ENCODE measurements around the gene SLC25A24.
"Not testable (repeated sequence)": the region's sequence is repeated elsewhere in the genome, so short reads cannot be mapped to it uniquely, and the experiment has no call there.

The SLC25A24 gene
- 22.7 to 55.6 reads per million in 2 experiments for total RNA-seq

DNA sequence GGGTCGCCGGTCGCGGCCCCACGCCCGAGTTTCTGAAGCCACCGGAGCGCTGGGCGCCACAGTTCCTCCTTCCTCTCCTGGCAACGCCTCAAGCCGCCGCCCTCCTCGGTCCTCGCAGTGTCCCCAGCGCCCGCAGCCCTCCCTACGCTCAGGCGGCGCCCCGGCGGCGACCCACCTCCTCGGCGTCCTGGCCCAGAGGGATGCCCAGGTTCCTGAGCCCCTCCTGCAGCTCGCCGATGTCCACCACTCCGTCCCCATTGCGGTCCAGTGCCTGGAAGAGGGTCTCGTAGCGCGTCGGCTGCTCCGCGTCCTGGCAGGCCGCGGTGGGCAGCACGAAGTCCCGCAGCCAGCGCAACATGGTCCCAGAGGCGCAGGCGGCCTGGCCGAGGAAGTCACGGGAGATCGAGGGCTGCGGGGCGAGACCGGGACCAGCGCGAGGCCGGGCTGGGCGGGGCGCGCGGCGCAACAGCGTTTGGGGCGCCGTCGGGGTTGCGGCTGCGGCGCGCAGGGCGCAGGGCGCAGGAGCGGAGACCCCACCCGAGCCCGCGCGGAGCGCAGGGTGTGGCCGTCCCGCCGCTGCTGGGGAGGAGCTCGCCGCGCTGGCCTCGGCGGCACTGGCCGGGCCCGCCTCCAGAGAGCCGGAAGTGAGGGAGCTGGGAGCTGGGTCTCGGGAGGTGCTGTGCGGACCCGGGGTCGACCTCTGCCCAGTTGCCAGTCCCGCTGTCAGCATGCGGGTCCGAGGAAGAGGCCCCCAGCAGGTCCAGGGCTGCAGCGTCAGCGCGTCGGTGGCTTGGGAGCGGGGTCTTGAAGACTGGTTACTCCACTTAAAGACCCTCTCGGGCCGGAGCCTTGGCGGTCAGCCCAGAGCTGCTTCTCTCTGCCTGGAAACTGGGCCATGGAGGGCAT, at the start of gene SLC25A24:
Gene SLC25A24, minus strand, starts transcription at position 563 of the 906 bp plus-strand sequence. Its CDS starts 205 bp downstream, at position 358.
- peak; percentile 55 for DNase-seq (ENCODE audit: low read depth)

DNA sequence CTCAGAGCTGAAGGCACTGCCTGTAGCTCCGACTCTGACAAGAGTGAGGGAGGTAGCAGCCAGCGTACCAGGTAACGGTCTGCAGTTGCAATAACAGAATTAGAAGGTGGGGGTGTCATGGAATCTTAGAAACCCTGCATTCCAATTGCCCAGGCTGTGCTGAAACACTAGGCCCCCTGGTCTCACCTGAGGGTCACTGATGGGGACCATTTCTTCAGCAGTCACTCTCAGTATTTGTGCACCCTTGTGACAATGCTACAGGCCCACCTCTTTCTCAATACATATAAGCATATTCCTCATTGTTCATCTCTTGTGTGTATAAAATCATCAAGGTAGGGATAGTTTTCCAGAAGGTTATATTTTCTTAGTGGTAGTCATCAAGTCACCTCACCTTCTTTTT, 43.8 kb upstream of the SLC25A24 start, which contains the start of gene NBPF4:
Gene NBPF4, minus strand, starts transcription at position 101 of the 400 bp plus-strand sequence. CDS start 315 bp downstream, outside the sequence.
- not testable (repeated sequence) for DNase-seq (ENCODE audit: low read depth)

DNA sequence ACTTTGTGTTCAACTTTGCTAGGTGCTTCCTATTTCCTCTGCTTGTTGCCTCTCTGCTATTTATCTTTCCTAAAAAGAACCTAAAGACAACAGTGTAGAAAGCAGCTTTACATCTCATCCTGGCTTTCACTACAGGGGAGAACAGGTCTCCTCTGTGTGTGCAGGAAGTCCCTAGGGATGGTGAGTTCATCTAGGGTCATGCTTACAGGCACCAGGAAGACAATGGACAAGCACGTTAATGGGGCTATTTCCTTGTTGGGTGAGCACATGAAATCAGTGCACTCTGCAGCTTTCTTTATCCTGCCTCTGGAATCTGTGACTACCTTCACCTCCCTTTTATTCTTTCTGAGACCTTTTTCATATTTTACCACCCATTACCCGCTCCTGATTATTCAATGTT, 39.3 kb upstream of the SLC25A24 start:
- not testable (repeated sequence) for DNase-seq (ENCODE audit: low read depth)

DNA sequence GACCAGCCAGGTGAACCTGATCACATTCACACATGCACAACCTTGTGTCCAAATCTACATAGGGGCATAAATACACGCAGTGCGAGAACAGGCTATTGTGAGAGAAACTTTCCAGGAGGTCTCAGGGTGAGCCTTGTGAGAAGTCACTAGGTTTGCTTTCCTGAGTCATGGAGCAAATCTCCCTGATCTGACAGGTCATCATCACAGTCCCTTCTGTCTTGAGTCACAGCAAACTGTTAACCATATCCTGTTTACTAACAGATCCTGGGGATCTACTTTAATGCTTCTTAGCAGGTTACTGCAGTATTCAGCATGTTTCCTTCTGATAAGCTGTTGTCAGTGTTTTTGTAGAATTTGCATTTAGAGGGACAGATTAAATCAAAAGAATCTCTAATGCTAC, 35.2 kb upstream of the SLC25A24 start:
- DNase-seq (ENCODE audit: low read depth), result not testable (repeated sequence)

DNA sequence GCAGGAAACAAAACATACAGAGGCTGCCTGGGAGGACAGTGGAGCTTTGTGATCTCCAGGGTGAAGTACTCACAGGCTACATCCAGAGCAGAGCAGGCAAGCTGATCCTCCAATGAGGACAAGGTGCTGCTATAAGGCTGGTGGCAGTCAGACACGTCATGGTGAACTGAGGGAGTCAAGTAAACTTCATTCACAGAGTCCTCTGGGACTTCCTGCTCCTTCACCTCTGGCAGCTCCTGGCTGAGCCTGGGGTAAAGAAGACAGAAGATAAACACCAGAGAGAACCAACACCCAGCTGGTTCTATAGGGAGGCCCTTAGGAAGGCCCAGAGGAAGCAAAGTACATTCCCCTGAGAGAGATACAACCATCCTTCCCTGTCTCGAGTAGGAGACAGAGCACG, 32.0 kb upstream of the SLC25A24 start:
- not testable (repeated sequence) for DNase-seq (ENCODE audit: low read depth)

DNA sequence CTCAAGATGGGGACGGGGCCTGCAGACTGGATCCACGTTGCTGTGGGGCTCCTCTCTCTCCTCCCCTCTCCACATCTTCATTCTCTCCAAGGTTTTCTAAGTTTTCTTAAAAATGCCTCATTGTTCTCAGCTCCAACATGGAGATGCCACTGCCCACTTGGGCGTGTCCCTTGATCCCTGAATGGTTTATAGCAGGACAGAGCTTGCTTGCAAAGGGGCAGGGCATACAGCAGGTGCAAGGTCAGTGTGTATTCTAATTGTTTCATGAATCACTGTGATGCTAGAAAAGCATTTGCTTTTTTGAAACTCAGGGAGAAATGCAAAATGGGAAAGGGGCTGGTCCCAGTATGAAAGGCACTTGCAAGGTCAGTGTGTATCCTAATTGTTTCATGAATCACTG, 29.8 kb upstream of the SLC25A24 start:
- not testable (repeated sequence) for DNase-seq (ENCODE audit: low read depth)

DNA sequence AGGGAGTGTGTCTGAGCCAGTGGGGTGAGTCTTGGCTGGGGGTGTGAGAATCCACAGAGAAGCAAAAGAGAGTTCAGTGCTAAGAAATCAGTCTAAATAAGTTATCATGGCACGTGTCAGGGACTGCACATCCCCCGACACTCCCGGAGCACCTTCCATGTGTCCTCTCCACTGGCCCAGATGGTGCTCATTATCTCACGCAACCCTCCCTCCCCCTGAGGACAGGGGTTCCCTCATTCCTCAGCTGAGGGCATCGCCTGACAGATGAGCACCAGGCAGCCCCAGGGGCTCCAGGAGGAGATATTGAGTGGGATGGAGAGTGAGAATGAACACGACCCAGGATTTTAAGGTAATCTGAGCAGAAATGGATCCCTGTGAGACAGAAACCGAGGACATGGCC, 27.6 kb upstream of the SLC25A24 start:
- DNase-seq (ENCODE audit: low read depth), result not testable (repeated sequence)

DNA sequence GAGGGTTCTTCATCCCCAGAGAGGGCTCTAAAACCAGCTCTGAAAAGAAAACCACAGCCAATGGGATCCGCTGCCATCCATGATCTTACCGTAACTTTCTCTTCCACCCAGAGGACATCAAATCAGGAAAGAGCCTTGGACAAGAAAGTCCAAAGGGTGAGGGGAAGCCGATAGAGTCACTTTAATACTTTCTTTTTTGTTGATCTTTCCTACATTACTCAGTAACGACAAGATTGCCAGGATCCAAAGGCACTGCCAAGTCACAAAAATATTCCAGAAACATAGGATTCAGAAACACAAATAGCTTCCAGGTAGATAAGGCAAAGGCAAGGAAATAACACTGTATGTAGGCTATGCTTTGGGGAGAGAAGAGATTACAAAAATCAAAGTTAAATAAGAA, 26.7 kb upstream of the SLC25A24 start:
- DNase-seq (ENCODE audit: low read depth), result not testable (repeated sequence)

DNA sequence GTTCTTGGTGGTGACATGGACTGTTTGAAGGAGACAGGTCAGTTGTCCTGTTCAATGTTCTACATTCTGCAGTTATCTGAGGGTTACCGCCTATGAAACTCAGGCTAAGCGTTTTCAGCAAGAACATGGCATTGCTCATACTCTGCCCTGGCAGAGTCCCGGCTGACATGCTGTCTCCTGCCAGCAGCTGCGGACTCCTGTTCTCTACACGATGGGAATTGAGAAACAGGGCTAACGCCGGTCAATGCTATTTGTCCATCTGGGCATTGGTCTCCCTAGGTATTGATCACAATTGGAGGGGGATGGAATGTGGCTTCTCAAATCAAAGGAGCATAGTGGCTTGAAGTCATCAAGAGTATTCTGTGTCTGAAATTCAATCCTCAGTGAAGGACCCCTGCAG, 23.1 kb upstream of the SLC25A24 start:
- not testable (repeated sequence) for DNase-seq (ENCODE audit: low read depth)

DNA sequence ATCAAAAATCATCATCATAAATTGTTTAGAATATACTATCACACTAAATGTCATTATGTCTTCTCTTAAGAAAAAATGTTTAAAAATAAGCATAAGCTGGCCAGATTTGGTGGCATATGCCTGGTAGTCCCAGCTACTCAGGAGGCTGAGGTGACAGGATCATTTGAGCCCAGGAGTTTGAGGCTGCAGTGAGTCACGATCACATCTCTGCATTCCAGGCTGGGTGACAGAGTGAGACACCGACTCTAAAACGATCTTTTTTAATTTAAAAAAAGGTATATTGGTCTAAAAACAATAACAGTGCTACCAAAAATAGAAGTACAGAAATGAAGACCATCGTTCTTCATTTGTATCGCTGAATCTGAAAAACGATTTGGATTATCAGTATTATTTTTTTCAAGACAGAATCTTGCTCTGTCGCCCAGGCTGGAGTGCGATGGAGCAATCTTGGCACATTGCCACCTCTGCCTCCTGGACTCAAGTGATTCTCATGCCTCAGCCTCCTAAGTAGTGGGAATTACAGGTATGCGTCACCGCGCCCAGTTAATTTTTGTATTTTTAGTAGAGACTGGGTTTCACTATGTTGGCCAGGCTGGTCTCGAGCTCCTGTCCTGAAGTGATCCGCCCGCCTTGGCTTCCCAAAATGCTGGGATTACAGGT, 17.5 kb upstream of the SLC25A24 start:
- DNase-seq (ENCODE audit: low read depth), result not testable (repeated sequence)

DNA sequence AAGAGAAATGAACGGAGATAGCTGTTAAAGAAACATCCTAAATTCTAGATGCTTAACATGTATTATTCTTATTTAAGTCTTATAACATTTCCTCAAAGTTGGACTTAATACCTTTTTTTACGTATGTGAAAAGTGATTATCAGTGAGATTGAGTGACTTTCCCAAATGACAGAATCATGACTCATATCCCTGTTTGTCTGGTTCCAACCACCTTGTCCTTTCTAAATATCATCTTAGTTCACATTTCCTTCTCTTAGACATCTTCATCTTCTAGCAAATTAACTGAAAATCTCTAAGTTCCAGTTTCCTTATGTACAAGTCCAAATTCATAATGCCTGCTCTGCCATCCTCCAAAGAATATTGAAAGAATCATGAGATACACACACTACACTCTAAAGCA, 16.9 kb upstream of the SLC25A24 start:
- DNase-seq (ENCODE audit: low read depth), result not testable (repeated sequence)

DNA sequence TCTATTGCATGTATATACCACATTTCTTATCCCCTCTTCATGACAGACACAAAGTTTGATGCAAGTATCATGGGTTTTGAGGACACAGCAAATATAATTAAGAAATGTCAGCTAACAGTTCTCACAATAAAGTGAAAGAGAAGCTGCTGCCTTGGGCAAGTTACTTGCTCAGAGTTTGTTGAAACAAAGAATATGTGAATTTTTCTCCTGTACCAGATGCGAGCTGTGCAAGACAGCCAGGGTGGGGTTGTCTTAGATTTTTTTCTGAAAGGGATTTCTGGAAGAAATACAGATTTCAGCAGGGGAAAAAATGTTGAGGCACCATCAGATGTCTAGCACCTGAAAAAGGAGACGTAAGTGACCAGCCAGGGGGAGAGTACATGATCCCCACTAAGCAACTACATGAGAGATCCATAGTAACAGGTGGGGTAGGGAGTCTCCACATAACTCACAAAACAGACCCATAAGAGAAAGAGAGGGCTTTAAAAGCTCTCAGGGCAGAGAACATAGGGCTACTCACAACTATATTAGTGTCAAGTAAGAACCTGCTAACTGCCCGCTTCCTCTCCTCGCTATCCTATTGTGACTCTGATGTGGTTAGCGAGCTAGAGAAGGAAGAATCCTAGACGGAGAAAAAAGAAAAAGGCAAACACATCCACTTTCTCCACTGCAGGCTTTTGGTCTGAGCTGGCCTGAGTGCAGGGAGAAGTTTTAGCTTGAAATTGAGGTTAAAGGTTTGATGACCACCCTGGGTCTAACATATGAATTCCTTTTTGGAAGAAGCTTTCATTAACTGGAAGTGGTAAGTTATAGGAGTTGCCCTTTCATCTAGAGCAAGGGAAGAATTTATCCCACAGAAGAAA, 16.1 kb upstream of the SLC25A24 start:
- DNase-seq (ENCODE audit: low read depth), result not testable (repeated sequence)

DNA sequence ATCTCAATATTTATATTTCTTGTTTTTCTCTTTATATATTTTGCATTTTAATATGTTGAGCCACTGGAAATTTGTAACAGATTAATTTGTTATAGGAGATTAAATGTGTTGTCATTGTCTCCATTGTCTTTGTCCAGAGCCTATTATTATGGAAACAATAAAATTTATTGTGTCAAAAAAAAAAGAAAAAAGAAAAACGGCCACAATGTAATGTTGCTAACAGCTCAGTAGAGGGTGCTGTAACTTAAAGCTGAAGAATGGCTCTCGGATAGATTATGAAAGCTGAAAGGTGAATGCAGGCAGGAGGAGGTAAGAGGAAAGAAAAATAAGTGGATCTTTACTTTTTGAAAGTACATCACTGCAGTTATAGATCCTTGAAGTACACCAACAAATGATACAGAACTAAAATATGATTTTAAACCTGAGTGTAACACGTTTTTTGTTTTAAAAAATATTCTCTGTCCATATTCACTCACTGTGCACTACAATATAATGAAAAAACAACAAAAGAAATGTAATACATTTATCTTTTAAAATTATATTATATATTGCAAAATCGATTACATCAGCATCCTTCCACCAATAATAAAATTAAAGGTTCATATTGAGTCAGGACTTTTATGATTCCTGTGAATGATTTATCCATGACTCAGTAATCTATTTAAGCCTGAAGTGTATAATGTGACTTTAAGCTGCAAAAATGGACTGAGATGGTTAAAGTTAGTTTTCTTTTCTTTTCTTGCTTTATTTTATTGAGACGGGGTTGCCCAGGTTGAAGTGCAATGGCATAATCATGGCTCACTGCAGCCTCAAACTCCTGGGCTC, 14.7 kb upstream of the SLC25A24 start:
- not testable (repeated sequence) for DNase-seq (ENCODE audit: low read depth)

DNA sequence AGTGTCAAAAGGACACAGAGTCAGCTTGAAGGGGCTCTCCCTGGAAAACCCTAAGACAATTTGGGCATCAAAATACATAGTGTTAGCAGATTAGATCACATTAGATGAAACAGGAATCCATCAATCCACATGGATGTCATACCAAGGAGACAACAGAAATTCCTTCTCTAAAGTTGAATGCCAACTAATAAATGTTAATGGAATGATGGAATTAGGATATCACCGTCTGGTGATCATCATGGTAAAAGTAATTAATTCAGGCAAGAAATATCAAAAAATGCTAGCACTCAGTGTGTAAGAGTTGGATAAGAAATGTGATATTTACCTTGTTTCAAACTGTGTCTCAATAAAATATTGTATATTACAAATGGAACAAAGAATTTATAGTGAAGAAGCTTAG, 10.9 kb upstream of the SLC25A24 start:
- DNase-seq (ENCODE audit: low read depth), result no peak

DNA sequence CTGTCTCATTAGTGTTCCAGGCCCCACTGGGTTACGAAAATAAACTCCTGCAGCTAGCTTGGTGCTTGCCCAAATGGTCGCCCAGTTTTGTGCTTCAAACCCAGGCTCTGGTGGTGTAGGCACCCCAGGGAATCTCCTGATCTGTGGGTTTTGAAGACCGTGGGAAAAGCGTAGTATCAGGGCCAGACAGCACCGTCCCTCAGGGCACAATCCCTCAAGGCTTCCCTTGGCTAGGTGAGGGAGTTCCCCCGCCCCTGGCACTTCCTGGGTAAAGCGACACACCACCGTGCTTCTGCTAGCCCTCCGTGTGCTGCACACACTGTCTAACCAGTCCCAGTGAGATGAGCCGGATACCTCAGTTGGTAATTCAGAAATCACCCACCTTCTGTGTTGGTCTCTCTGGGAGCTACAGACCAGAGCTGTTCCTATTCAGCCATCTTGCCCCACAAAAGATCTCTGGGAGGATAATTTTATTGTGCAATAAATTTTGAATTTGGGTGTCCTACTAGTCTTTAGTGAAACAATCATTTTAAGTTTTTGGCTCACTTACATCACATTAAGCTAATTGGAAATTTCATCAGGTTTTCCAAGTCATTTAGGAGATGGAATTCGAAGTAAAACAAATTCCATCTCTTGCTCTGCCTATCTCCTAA, 9.4 kb upstream of the SLC25A24 start:
- no peak for DNase-seq (ENCODE audit: low read depth)

DNA sequence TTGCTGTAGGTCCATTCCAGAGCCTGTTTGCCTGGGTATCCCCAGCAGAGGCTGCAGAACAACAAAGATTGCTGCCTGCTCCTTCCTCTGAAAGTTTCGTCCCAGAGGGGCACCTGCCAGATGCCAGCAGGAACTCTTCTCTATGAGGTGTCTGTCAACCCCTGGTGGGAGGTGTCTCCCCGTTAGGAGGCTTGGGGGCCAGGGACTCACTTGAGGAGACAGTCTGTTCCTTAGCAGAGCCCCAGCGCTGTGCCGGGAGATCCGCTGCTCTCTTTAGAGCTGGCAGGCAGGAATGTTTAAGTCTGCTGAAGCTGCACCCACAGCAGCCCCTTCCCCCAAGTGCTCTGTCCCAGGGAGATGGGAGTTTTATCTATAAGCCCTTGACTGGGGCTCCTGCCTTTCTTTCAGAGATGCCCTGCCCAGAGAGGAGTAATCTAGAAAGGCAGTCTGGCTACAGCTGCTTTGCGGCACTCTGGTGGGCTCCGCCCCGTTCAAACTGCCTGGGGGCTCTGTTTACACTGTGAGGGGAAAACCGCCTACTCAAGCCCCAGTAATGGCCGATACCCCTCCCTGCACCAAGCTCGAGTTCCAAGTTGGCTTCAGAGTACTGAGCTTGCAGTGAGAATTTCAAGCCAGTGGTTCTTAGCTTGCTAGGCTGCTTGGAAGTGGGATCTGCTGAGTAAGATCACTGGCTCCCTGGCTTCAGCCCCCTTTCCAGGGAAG, 8.7 kb upstream of the SLC25A24 start:
- DNase-seq (ENCODE audit: low read depth), result no peak

DNA sequence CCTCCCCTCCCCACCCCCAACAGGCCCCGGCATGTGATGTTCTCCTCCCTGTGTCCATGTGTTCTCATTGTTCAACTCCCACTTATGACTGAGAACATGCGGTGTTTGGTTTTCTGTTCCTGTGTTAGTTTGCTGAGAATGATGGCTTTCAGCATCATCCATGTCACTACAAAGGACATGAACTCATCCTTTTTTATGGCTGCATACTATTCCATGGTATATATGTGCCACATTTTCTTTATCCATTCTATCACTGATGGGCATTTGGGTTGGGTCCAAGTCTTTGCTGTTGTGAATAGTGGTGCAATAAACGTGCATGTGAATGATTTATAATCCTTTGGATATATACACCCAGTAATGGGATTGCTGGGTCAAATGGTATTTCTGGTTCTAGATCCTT, 3.4 kb upstream of the SLC25A24 start:
- not testable (repeated sequence) for DNase-seq (ENCODE audit: low read depth)

DNA sequence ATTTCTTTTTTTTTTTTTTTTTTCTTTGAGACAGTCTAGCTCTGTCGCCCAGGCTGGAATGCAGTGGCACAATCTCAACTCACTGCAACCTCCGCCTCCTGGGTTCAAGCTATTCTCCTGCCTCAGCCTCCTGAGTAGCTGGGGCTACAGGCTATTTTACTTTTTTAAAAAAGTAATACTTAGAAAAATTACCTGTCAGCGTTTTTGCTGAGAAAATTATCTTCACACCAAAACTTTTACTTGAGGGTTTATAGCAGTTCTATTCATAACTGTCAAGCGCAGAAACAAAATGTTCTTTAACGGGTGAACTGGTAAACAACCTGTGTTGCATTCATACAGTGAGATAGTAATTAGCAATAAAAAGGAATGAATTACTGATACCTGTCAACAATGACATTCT, 1.5 kb upstream of the SLC25A24 start:
- no peak for DNase-seq (ENCODE audit: low read depth)

DNA sequence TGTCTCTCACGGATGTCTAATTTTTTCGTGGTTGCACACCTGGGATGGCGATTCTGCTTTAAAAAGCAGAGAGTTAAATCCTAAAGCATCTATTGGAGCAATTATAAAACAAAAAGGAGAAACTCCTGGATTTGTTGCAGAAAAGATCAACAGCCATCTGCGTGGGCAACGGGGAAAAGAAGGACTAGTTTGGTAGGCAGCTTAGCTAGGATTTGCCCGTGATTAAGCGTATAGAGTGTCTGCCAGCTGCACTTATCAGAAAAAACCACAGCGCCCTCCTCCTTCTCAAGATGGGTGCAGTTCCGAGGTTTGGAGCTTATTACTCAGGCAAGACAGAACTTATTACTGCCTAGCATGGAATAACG, 526 bp upstream of the SLC25A24 start:
- peak; percentile 20 for DNase-seq (ENCODE audit: low read depth)

DNA sequence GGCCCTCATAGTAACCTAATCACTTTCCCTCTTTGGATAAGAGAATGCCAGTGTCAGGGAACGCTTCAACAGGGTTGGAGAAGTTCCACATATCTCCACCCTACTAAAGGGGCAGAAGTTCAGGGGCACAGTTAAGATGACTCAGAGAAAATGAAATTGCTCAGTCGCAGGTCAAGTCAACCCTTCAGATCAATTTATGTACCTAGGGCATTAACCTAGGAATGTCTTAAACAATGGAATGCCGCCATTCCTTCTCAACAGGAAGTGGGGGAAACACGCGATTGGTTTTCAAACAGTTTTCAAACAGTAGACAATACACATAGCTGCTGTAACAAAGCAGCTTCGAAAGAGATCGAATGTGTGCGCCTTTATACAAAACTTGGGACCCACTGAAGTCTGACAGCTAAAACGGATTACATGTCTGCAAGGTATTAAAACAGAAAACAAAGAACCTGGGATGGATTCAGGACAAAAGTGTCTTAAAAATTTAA, 897 bp downstream of the SLC25A24 start:
- DNase-seq (ENCODE audit: low read depth), result no peak
